Measurements from ENCODE around the gene MORN4.

- TF ChIP-seq CTCF (IDR thresholded peaks at IDR 0.05; ENCODE audit: low read length) (no peak), EZH2 (IDR thresholded peaks at IDR 0.05; ENCODE audit: borderline replicate concordance, low read length) (no peak)
Observed at GRCh38 chr10:97574374-97575126, 58.8 kb downstream of the MORN4 start.
